Measurements from ENCODE around the gene PRF1.
"Not testable (repeated sequence)": the region's sequence is repeated elsewhere in the genome, so short reads cannot be mapped to it uniquely, and the experiment has no call there.

PRF1 gene

GRCh38 chr10:70592186-70592735, 10.3 kb downstream of the PRF1 start:
- no peak for DNase-seq

GRCh38 chr10:70590655-70591416, 11.7 kb downstream of the PRF1 start:
- DNase-seq: no peak

GRCh38 chr10:70589762-70590654, 12.5 kb downstream of the PRF1 start:
- no peak for DNase-seq

DNA sequence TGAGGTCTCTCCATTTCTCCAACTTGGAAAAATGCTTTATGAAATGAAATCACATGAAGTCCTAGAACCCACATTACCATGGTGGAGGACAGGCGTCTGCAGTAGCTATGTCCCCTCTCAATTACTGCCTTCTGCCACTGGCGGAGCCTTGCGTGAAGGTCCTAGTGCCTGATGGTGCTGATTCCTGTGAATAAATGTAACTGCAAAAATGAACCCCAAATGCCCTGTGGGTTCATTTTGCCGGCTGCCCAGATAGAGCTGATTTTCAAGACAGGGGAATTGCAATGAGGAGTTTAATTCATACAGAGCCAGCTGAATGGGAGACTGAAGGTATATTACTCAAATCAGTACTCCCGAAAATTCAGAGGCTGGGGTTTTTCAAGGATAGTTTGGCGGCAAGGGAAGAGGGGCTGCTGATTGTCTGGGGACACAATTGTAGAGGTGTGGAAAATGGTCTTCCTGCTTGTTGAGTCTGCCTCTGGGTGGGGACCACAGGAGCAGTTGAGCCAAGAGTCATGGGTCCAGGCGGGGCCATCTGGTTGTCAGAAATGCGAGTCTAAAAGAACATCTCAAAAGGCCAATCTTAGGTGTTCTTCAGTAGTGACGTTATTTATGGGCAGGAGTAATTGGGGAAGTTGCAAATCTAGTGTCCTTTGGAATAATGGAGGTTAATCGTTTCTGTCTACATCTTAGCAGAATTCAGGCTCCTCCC, 13.5 kb downstream of the PRF1 start:
- DNase-seq: no peak

DNA sequence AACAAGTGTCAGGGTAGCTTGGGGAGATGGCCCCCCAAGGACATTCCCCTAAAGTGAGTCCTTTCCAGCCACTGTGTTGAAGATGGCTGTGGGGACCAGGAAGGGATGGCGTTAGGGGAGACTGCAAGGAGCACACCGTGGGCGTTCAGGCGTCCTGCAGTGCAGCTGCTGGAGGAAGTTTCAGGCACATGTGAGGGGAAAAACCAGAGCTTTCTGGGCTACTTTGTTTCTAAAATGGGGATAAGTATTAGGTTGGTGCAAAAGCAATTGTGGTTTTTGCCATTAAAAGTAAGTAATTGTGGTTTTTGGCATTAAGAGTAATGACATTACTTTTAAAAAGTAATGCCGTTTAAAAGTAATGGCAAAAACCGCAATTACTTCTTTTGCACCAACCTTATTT, 14.3 kb downstream of the PRF1 start:
- no peak for DNase-seq

DNA sequence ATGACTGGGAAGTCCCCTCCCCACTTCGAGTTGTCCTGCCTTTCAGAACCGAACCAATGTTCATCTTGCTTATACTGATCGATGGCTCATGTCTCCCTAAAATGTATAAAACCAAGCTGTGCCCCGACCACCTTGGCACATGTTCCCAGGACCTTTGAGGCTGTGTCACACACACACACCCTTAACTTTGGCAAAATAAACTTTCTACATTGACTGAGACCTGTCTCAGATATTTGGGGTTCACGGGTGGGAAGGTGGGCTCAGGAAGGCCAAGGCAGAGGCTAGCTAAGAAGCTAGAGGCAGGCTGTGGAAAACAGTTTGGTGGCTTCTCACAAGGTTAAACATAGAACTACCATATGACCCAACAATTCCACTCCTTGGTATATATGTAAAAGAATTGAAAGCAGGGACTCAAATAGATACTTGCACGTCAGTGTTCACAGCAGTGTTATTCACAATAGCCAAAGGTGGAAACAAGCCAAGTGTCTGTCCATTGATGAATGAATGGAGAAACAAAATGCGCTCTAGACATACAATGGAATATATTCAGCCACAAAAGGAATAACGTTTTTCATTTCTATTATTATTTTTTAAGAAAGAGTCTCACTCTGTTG, 15.4 kb downstream of the PRF1 start:
- no peak for DNase-seq

DNA sequence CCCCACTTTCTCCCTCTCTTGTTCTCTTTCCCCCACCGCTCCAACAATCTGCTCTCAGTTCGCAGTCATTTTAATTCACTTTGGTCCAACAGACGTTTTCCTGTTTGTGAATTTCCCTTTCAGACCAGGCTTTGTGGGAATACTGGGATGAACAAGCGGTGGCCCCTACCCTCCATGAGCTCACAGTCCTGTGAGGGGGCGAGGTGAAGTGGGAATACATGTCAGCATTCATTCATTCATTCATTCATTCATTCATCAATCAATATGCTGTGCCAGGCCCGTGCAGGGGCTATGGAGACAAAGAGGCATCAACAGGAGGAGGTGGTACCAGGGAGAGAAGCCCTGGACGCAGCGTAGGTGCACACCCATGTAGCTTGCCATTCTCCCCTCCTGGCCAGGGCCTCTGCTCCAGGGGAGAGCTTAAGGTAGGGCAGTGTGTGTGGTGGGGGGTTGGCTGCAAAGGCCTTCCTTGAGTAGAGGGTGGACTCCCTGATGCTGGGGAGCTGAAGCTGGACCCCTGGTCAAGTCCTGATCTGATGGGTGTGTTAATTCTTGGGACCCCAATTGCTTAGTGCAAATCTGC, 16.1 kb downstream of the PRF1 start:
- DNase-seq: no peak

DNA sequence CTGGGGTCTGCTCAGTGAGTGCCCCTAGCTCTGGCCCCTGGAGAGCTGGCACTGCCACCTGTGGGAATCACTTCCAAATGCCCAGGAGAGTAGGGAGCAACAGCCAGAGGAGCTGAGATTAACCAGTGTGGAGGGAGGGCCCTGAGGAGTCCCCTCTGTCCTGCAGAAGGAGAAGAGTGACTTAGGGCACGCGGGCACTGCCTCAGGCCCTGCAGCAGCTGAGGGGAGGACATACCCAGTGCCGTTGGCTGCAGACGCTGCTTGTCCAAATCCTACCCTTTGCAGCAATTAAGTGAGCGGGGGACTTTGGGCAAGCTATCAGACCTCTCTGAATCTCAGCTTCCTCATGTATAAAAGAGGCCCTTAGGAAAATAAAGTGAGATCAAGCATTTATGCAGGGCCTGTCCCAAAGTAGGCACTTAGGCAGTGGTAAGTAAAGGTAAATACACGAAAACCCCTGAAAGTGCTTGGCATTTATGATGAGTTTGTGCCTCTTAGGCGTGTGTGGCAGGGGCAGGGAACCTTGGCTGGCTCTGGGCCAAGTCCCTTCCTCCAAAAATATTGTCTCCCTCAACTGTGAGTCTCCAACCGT, 16.9 kb downstream of the PRF1 start:
- DNase-seq: no peak

DNA sequence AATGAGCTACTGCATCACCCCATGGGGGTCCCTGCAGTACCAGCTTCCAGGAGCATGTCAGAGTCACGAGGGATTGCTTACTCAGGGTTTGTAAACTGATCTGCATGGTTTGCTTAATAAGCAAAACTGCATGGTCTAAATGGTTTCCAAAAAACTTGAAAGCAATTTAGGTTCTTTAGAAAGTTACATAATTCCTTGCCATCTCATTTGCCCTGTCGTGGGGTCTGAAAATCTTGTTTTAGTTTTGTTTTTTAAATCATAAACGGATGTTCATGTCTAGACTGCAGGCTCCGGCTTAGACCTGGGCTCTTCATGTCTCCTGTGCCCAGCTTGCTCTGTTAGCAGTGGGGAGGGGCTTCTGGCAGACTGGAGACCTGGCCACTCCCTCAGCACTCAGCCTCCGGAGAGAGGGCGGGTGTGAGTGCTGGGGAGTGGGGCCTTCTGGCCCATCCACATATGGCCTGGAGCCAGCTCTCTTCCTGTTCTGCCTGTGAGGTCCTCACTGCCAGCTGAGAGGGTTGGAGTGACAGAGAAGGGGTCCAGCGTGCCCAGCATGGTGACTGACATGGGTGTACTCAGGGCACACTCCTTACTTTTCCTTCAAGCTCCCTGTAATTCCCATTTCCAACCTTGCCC, 17.5 kb downstream of the PRF1 start:
- DNase-seq: no peak

DNA sequence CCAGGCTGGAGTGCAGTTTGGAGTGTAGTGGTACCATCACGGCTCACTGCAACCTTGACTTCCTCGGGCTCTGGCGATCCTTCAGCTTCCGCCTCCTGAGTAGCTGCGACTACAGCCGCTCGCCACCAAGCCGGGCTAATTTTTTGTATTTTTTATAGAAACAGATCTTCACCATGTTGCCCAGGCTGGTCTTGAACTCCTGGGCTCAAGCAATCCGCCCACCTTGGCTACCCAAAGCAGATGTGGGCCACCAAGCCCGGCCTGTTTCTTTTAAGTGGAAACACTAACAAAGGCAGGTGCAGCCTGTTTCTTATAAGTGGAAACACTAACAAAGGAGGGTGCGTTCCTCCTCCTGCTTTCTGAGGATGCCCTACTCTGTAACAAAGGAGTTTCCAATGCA, 18.2 kb downstream of the PRF1 start:
- no peak for DNase-seq

DNA sequence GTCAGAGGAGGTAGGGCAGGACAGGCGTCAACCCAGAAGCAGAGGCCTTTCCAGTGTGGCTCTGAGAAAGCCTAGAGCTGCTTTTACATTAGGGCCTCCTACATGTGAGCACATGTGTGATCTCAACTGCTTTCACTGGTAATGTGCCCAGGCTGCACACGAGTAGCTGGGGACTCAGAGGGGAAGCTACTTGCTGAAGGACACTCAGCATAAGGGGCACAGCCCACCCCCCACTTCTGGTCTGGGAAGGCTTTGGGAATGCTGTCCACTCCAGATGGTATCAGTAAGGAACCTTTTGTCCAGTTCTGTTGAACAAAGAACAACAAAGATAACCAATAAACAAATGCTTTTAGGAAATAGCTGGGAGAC, 18.9 kb downstream of the PRF1 start:
- no peak for DNase-seq

DNA sequence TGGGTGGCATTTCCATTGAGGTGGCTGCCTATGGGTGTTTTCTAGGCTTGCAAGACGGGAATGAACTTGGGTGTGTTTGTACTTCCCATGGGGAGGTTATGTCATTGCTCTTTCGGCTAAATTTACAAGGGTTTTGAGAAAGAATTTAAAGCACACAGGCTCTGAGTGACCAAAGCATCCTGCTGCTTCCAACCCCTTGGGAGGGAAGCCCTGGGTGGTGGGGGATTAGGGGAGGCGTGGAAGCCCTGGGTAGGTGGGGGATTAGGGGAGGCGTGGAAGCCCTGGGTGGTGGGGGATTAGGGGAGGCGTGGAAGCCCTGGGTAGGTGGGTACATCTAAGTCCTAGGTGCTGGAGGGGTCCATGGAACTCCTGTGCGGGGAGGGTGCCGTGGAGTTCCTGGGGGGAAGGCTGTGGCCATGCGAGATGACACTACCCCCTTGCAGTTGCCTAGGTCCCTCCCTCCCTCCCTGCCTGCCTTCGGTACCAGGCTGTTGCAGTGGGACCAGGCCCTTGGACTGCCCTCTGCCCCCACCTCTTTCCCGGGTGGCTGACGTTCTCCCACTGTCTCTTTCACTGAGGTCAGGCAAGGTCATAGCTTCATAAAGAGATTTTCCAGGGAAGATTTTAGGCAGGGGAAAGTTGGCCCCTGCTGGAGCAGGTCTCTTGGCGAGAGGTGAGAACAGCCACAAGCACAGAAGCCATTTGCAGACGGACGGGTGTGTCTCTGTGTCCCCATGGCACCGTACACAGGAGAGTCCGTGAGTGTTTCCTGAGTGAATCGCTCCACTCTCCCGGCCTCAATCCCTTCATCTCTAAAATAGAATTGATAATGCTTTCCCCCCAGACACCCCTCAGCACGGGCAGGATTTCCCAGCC, 19.5 kb downstream of the PRF1 start:
- DNase-seq: no peak

GRCh38 chr10:70581176-70581575, 21.4 kb downstream of the PRF1 start:
- not testable (repeated sequence) for DNase-seq

GRCh38 chr10:70579234-70580002, 23.1 kb downstream of the PRF1 start:
- DNase-seq: peak; percentile 44

- DNase-seq: peak; percentile 58
These were observed 24.1 kb downstream of the PRF1 start for GRCh38 chr10:70578371-70578947.

- no peak for DNase-seq
These were observed 25.6 kb downstream of the PRF1 start for GRCh38 chr10:70576803-70577517.

- peak; percentile 52 for DNase-seq
These were observed 26.4 kb downstream of the PRF1 start for GRCh38 chr10:70575874-70576802.
